OCI-LY7 (cell line): ENCODE results near the gene CSTF2T. TPM values are rescaled to one million over a fixed set of nuclear protein-coding genes. Genes with fewer than 3 reads are reported as not detected.

Source experiments
- BruUV-seq: library from RNA; stranded (reverse); fragments of 400-500 nt; replicated peaks from 2 replicates; lab custom pipeline; 2021; lab: Mats Ljungman, UMichigan
- CTCF ChIA-PET: fragments of 300-600 bp; sonication (Branson Sonifier 250); formaldehyde crosslinking; loops from one replicate; lab custom pipeline; 2022; ENCODE audit warnings: antibody characterized with exemption; ENCODE audit not compliant: unreplicated experiment; lab: Charles Lee
- POLR2A ChIA-PET: fragments of 300-600 bp; sonication (Branson Sonifier 250); formaldehyde crosslinking; loops from one replicate; lab custom pipeline; 2022; ENCODE audit warnings: antibody characterized with exemption; lab: Charles Lee
- DNase-seq: peaks from one replicate; pipeline ENCODE4 v3.0.0-alpha.2; 2015; ENCODE audit warnings: low spot score
- H2AFZ ChIP-seq: fragments of 200-600 bp; sonication (generic), shearing (Covaris generic); 2 replicates; pipeline ENCODE4 v1.6.1; 2014; ENCODE audit warnings: mild to moderate bottlenecking, antibody characterized with exemption, low read length, moderate library complexity
- H3K27ac ChIP-seq: fragments of 200-600 bp; sonication (generic); 2 replicates; pipeline ENCODE4 v1.5.1; 2014; ENCODE audit warnings: mixed run types, low read depth, mild to moderate bottlenecking, moderate library complexity, low read length, inconsistent platforms; ENCODE audit not compliant: poor library complexity, severe bottlenecking
- H3K36me3 ChIP-seq: fragments of 200-600 bp; sonication (generic); 2 replicates; pipeline ENCODE4 v1.6.1; 2014; ENCODE audit warnings: mild to moderate bottlenecking, antibody characterized with exemption, low read length, moderate library complexity, mixed read lengths; ENCODE audit not compliant: insufficient read depth
- H3K4me1 ChIP-seq: fragments of 200-600 bp; sonication (generic); 2 replicates; pipeline ENCODE4 v1.5.1; 2014; ENCODE audit warnings: mild to moderate bottlenecking, low read length; ENCODE audit not compliant: insufficient read depth, poor library complexity, severe bottlenecking
- H3K4me2 ChIP-seq: fragments of 200-600 bp; sonication (generic); 2 replicates; pipeline ENCODE4 v1.6.1; 2014; ENCODE audit warnings: mild to moderate bottlenecking, low read length
- H3K4me3 ChIP-seq: fragments of 200-600 bp; sonication (generic); 2 replicates; pipeline ENCODE4 v1.5.1; 2014; ENCODE audit warnings: mild to moderate bottlenecking, low read depth, low read length; ENCODE audit not compliant: poor library complexity, severe bottlenecking
- H3K79me2 ChIP-seq: fragments of 200-600 bp; sonication (generic); 2 replicates; pipeline ENCODE4 v1.6.1; 2016; ENCODE audit warnings: low read depth, mild to moderate bottlenecking, low read length, moderate library complexity, mixed read lengths; ENCODE audit not compliant: insufficient read depth
- H3K9me2 ChIP-seq: fragments of 200-600 bp; sonication (generic); 2 replicates; pipeline ENCODE4 v1.6.1; 2016; ENCODE audit warnings: mild to moderate bottlenecking, low read length, mixed read lengths; ENCODE audit not compliant: insufficient read depth
- H3K9me3 ChIP-seq: fragments of 200-600 bp; sonication (generic); 2 replicates; pipeline ENCODE4 v1.6.1; 2014; ENCODE audit warnings: mild to moderate bottlenecking, mixed run types, low read length, mixed read lengths
- H4K20me1 ChIP-seq: fragments of 200-600 bp; sonication (generic); 2 replicates; pipeline ENCODE4 v1.6.1; 2014; ENCODE audit warnings: mild to moderate bottlenecking, antibody characterized with exemption, low read length, moderate library complexity, mixed read lengths; ENCODE audit not compliant: insufficient read depth
- intact Hi-C: fragments of 100-400 bp; cut with micrococcal nuclease; formaldehyde crosslinking; loops from one replicate; pipeline ENCODE4 v1.10.0; 2022; ENCODE audit not compliant: unreplicated experiment
- total RNA-seq, 2 experiments: library from RNA; depleted of rRNA in 1 of 2; stranded (reverse); fragments of >200 nt in 1 of 2; shearing (Covaris generic) in 1 of 2; gene quantifications; 2 replicates each; pipeline ENCODE4 v1.2.3, GENCODE V29; 2014 to 2022
- TF ChIP-seq, protein P1 (sequence below): fragments of 200-600 bp; sonication (generic); conservative IDR thresholded peaks from 2 replicates; pipeline ENCODE4 v1.5.1; 2014; ENCODE audit warnings: mild to moderate bottlenecking, antibody characterized with exemption, low read length, moderate library complexity, mixed read lengths

CSTF2T gene
- total RNA-seq, 2 experiments from 2014 or later, result 27.1 to 33.3 TPM

DNA sequence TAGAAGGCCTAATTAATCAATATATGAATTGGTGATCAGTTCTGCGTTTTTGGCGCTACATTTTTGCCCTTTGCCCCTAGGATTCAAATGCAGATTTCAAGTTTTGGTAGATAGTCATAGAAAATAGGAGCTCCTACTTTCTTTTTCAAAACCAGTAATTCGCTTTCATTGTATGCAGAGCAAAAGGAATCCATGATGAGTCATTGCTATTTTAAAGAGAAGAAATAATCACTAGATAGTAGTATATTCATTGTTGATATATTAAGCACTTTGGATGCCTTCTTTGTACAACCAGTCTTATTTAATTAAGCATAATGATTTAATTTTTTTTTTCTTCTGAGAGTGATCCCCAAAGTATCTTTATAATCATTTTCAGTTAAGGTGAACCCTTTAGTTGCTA lies 50.3 kb downstream of the CSTF2T start:
- no peak overlapping the region for H3K27ac ChIP-seq
- no peaks in the 10 kb centered on the region for H4K20me1 ChIP-seq
- no TSS peak for BruUV-seq
- TF ChIP-seq, protein P1, sequence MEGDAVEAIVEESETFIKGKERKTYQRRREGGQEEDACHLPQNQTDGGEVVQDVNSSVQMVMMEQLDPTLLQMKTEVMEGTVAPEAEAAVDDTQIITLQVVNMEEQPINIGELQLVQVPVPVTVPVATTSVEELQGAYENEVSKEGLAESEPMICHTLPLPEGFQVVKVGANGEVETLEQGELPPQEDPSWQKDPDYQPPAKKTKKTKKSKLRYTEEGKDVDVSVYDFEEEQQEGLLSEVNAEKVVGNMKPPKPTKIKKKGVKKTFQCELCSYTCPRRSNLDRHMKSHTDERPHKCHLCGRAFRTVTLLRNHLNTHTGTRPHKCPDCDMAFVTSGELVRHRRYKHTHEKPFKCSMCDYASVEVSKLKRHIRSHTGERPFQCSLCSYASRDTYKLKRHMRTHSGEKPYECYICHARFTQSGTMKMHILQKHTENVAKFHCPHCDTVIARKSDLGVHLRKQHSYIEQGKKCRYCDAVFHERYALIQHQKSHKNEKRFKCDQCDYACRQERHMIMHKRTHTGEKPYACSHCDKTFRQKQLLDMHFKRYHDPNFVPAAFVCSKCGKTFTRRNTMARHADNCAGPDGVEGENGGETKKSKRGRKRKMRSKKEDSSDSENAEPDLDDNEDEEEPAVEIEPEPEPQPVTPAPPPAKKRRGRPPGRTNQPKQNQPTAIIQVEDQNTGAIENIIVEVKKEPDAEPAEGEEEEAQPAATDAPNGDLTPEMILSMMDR, result no peak
- H3K79me2 ChIP-seq, result no peaks in the 10 kb centered on the region
- H3K4me1 ChIP-seq, result no peaks in the 10 kb centered on the region
- H2AFZ ChIP-seq, result no peak overlapping the region
- H3K9me3 ChIP-seq, result no peaks in the 10 kb centered on the region
- no peak for DNase-seq
- ChIA-PET CTCF (interaction anchor here (0.6 kb wide), 1 partner anchor 44 kb away, joined by 3 read pairs; no protein-coding TSS in a partner anchor), POLR2A (no interaction called here)
- no peaks in the 10 kb centered on the region for H3K9me2 ChIP-seq
- H3K4me3 ChIP-seq, result no peak overlapping the region
- intact Hi-C loops, result no loop called here
- H3K4me2 ChIP-seq, result no peak overlapping the region
- no peaks in the 10 kb centered on the region for H3K36me3 ChIP-seq
